ENCODE measurements around the gene TBC1D5.

The TBC1D5 gene

DNA sequence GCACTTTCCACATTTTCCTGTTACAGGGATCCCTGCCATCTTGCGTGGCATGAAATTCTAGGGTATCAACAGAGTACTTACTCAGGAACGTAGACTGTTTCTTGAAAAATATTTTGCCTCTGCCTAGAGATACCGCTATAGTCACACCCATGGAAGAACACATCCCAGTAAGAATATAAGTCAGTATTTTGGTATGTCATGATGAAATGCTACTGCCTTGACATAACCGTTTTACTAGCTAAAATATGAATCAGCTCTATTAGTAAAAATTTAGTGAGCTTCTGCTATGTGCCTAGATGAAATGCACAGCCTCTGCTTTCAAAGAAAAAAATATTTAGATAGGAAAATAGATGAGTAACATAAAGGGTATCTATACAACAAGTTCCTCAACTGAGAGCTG lies 276.4 kb downstream of the TBC1D5 start:
- TF ChIP-seq, protein P1, sequence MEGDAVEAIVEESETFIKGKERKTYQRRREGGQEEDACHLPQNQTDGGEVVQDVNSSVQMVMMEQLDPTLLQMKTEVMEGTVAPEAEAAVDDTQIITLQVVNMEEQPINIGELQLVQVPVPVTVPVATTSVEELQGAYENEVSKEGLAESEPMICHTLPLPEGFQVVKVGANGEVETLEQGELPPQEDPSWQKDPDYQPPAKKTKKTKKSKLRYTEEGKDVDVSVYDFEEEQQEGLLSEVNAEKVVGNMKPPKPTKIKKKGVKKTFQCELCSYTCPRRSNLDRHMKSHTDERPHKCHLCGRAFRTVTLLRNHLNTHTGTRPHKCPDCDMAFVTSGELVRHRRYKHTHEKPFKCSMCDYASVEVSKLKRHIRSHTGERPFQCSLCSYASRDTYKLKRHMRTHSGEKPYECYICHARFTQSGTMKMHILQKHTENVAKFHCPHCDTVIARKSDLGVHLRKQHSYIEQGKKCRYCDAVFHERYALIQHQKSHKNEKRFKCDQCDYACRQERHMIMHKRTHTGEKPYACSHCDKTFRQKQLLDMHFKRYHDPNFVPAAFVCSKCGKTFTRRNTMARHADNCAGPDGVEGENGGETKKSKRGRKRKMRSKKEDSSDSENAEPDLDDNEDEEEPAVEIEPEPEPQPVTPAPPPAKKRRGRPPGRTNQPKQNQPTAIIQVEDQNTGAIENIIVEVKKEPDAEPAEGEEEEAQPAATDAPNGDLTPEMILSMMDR (IDR thresholded peaks at IDR 0.05; ENCODE audit: low read length, missing control alignments) = no peak
- DNase-seq (ENCODE audit: low read depth) = peak; percentile 6
- no peak overlapping the region for H3K4me3 ChIP-seq (replicated peaks; ENCODE audit: low read depth, low read length)

DNA sequence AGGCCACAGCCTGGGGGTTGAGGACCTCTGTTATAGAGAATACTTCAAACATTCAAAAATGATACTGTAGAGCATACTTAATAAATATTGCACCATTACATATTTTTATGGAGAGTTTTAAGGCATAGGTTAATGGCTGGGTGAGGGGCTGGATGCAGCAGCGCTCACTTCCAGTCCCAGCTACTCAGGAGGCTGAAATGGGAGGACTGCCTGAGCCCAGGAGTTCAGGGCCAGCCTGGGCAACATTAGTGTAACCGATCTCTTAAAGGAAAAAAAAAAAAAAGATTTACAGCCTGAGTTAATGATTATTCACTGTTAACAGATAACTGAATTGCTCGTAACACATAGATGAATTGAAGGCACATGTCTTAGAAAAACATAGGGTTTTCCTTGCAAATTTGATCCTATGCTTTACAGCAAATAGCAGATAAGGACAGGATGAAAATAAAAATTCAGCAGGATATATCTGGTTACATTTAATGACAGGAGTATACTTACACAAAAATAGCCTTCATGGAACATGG lies 282.9 kb downstream of the TBC1D5 start:
- H3K4me3 ChIP-seq (replicated peaks; ENCODE audit: low read depth, low read length) = no peak overlapping the region
- DNase-seq (ENCODE audit: low read depth) = no peak
- TF ChIP-seq, protein P1 (IDR thresholded peaks at IDR 0.05; ENCODE audit: low read length, missing control alignments) = no peak

DNA sequence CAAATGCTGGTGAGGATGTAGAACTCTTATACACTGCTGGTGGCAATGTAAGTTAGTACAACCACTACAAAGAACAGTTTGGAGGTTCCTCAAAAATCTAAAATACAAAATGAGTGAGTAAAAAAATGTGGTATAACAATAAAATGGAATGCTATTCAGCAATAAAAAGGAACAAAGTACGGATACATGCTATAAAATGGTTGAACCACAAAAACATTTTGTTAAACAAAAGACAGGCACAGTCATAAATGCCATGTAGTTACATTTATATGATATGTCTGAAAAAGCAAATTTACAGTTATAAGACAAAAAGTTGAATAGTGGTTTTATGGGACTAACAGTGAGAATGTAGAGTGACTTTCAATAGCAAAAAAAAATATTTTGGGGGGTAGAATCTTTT lies 285.8 kb downstream of the TBC1D5 start:
- no peak for DNase-seq (ENCODE audit: low read depth)
- TF ChIP-seq, protein P1 (IDR thresholded peaks at IDR 0.05; ENCODE audit: low read length, missing control alignments) = no peak
- no peak overlapping the region for H3K4me3 ChIP-seq (replicated peaks; ENCODE audit: low read depth, low read length)

DNA sequence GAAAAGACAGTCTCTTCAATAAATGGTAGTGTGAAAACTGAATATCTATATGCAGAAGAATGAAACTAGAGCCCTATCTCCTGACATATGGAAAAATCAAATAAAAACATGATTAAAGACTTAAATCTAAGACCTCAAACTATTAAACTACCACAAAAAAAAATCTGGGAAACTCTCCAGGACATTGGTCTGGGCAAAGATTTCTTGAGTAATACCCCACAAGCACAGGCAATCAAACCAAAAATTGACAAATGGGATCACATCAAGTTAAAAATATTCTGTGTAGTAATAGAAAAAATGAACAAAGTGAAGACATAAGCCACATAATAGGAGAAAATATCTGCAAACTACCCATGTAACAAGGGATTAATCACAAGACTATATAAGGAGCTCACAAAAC lies 286.4 kb downstream of the TBC1D5 start:
- TF ChIP-seq, protein P1 (IDR thresholded peaks at IDR 0.05; ENCODE audit: low read length, missing control alignments) = no peak
- no peak overlapping the region for H3K4me3 ChIP-seq (replicated peaks; ENCODE audit: low read depth, low read length)
- no peak for DNase-seq (ENCODE audit: low read depth)

DNA sequence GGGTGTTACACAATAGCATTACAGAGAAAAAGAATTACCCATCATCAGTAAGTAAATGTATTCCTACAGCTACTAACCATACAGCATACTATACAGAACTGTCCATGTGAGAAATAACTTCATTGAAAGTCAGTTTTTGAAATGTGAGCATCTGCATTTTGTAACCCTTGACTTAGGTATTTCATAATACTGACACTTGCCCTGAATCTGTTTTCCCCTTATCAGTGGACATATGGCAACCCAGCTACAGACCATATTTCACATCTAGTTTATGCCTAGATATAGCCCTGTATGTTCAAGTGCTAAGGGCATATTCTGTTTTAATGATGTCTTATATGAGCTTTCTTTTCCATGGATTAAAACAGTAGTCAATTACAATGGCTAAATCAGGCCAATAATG lies 297.6 kb downstream of the TBC1D5 start:
- no peak for DNase-seq (ENCODE audit: low read depth)
- TF ChIP-seq, protein P1 (IDR thresholded peaks at IDR 0.05; ENCODE audit: low read length, missing control alignments) = no peak
- H3K4me3 ChIP-seq (replicated peaks; ENCODE audit: low read depth, low read length) = no peak overlapping the region

DNA sequence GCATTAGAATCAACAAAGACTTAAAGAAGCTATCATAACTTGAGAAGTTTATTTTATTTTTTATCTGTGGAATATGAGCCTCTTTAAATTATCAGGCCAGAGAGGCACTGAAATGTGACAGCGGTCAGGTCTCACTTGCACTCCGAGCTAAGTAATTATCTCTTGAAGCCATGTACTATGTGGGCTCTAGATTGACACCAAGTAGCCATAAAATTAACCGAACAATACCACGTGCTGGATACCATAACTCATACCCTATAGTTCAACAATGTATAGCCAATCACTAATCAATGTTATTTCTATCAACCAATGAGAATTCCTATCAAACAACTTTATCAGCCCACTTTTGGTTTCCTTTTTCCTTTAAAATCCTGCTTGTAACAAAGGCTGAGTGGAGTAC lies 299.3 kb downstream of the TBC1D5 start:
- H3K4me3 ChIP-seq (replicated peaks; ENCODE audit: low read depth, low read length) = no peak overlapping the region
- no peak for DNase-seq (ENCODE audit: low read depth)
- TF ChIP-seq, protein P1 (IDR thresholded peaks at IDR 0.05; ENCODE audit: low read length, missing control alignments) = no peak

DNA sequence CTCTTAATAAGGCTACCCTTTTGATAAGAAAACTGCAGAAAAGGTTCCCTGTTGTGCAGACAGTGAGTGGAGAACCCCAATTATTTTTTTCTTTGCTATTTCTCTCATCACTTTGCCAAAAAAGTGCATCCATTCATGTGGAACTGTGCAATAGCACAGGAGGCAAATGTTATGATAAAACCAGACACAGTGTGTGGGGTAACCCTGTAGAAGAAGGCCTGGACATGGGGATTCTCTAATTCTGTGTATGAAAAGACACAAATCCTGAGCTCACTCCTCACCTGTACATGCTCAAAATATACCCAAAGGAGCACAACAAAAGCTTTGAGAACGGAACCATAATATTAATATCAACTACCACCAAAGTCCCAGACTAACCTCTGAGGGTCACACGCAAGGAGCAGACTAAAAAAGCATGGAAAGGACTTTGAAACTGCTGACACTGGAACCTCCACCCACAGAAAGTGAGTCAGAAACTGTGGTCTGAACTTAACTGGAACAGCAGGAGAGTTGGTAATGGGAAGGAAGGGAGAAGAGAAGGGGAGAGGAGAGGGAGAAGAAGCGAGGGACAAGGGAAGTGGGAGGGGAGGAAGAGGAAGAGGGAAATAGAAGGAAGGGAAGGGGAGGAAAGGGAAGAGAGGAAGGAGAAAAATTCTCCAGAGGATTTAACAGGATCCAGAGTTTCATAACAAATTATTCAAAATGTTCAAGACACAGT lies 299.9 kb downstream of the TBC1D5 start:
- no peak overlapping the region for H3K4me3 ChIP-seq (replicated peaks; ENCODE audit: low read depth, low read length)
- TF ChIP-seq, protein P1 (IDR thresholded peaks at IDR 0.05; ENCODE audit: low read length, missing control alignments) = no peak
- DNase-seq (ENCODE audit: low read depth) = no peak

Measured in fibroblast of pulmonary artery (primary cell).